GM12878 (cell line): ENCODE data around the gene BEGAIN.

ENCODE experiments used
- CHD1 ChIP-seq: IDR thresholded peaks from 2 replicates; pipeline ENCODE4 v1.6.1; 2012; ENCODE audit warnings: low read depth, low read length, improper control_type of control experiment
- EGR1 ChIP-seq, 2 experiments: IDR thresholded peaks; 1 replicate in 1 of 2; 2 replicates in 1 of 2; pipeline ENCODE4 v1.6.1; 2011 to 2012; ENCODE audit warnings: low read depth in 2 of 2, low read length in 2 of 2, borderline replicate concordance in 1 of 2, mild to moderate bottlenecking in 1 of 2, moderate library complexity in 1 of 2
- EP300 ChIP-seq, 2 experiments: fragments of 150-350 bp in 1 of 2; IDR thresholded peaks; 2 replicates each; pipeline ENCODE4 v1.6.1; 2011 to 2012; ENCODE audit warnings: low read depth in 2 of 2, low read length in 2 of 2, borderline replicate concordance in 1 of 2, improper control_type of control experiment in 1 of 2, inconsistent platforms in 1 of 2; ENCODE audit not compliant: control insufficient read depth in 1 of 2
- EZH2 ChIP-seq: IDR thresholded peaks from 2 replicates; pipeline ENCODE4 v1.6.1; 2012; ENCODE audit warnings: low read depth, mild to moderate bottlenecking, control low read depth, inconsistent platforms, low read length, borderline replicate concordance; ENCODE audit not compliant: control insufficient read depth
- HDAC2 ChIP-seq: fragments of 200-600 bp; sonication (generic); IDR thresholded peaks from 2 replicates; pipeline ENCODE4 v1.6.1; 2017
- JUND ChIP-seq: IDR thresholded peaks from 2 replicates; pipeline ENCODE4 v1.6.1; 2012; ENCODE audit warnings: low read depth, mild to moderate bottlenecking, low read length, improper control_type of control experiment, moderate library complexity
- MXI1 ChIP-seq: fragments of 150-350 bp; IDR thresholded peaks from 2 replicates; pipeline ENCODE4 v1.6.1; 2011; ENCODE audit warnings: low read depth, mild to moderate bottlenecking, inconsistent platforms, low read length, improper control_type of control experiment
- POLR2A ChIP-seq: IDR thresholded peaks from 2 replicates; pipeline ENCODE4 v1.6.1; 2011; ENCODE audit warnings: low read depth, mild to moderate bottlenecking, low read length
- RAD21 ChIP-seq: IDR thresholded peaks from 2 replicates; pipeline ENCODE4 v1.6.1; 2011; ENCODE audit warnings: mild to moderate bottlenecking, low read depth, low read length, moderate library complexity; ENCODE audit not compliant: insufficient read depth
- RCOR1 ChIP-seq: conservative IDR thresholded peaks from 2 replicates; pipeline ENCODE4 v1.6.1; 2012; ENCODE audit warnings: low read depth, low read length, improper control_type of control experiment
- RFX5 ChIP-seq: IDR thresholded peaks from 2 replicates; pipeline ENCODE4 v1.6.1; 2011; ENCODE audit warnings: low read depth, low read length, improper control_type of control experiment
- STAT3 ChIP-seq: IDR thresholded peaks from 2 replicates; pipeline ENCODE4 v1.6.1; 2011; ENCODE audit warnings: low read depth, low read length, improper control_type of control experiment
- TF ChIP-seq, protein P1 (sequence below), 3 experiments: IDR thresholded peaks in 2 of 3; conservative IDR thresholded peaks in 1 of 3; 2 replicates each; pipeline ENCODE4 v1.5.1; 2011; ENCODE audit warnings: low read depth in 3 of 3, low read length in 3 of 3, mild to moderate bottlenecking in 3 of 3, control low read depth in 2 of 3, moderate library complexity in 2 of 3, inconsistent platforms in 1 of 3, mixed read lengths in 1 of 3; ENCODE audit not compliant: control insufficient read depth in 2 of 3, insufficient read depth in 1 of 3; ENCODE audit errors: extremely low read depth in 1 of 3
- TF ChIP-seq, protein P2 (sequence below): fragments of 450-650 bp; IDR thresholded peaks from 2 replicates; pipeline ENCODE4 v1.6.1; 2017; ENCODE audit warnings: low read depth, mild to moderate bottlenecking, moderate library complexity

DNA sequence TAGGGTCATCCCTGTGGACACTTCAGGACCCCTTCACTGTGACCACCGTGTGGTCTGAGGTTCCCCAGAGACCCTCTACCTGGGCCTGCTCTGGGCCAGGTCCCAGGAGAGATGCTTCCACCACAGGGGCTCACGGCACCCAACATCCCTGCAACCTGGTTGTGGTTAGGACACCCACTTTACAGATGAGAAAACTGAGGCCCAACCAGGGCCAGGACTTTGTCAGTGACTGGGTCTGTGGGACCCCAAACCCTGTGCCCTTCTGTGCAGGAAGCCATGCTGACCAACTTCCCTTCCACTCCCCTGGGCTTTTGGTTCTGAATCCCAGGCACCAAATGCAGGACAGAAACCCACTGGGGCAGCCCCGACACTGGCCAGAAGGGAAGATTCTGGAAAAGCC is 21.6 kb downstream of the BEGAIN start:
- TF ChIP-seq, protein P1, sequence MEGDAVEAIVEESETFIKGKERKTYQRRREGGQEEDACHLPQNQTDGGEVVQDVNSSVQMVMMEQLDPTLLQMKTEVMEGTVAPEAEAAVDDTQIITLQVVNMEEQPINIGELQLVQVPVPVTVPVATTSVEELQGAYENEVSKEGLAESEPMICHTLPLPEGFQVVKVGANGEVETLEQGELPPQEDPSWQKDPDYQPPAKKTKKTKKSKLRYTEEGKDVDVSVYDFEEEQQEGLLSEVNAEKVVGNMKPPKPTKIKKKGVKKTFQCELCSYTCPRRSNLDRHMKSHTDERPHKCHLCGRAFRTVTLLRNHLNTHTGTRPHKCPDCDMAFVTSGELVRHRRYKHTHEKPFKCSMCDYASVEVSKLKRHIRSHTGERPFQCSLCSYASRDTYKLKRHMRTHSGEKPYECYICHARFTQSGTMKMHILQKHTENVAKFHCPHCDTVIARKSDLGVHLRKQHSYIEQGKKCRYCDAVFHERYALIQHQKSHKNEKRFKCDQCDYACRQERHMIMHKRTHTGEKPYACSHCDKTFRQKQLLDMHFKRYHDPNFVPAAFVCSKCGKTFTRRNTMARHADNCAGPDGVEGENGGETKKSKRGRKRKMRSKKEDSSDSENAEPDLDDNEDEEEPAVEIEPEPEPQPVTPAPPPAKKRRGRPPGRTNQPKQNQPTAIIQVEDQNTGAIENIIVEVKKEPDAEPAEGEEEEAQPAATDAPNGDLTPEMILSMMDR (IDR thresholded peaks at IDR 0.05 in 2 of 3, conservative IDR thresholded peaks at IDR 0.05 in 1 of 3; ENCODE audit: control insufficient read depth in 2 of 3, extremely low read depth in 1 of 3, insufficient read depth in 1 of 3, low read depth in 3 of 3, low read length in 3 of 3) = no peak
- TF ChIP-seq STAT3 (no peak), RAD21 (no peak), JUND (no peak), HDAC2 (no peak), EZH2 (no peak), POLR2A (no peak), RFX5 (no peak), RCOR1 (no peak), MXI1 (no peak), EP300 (IDR thresholded peaks at IDR 0.05; ENCODE audit: borderline replicate concordance in 1 of 2, control insufficient read depth in 1 of 2, low read depth in 2 of 2, low read length in 2 of 2) (no peak), CHD1 (no peak), EGR1 (IDR thresholded peaks at IDR 0.05; ENCODE audit: borderline replicate concordance in 1 of 2, low read depth in 2 of 2, low read length in 2 of 2) (no peak)
- TF ChIP-seq, protein P2, sequence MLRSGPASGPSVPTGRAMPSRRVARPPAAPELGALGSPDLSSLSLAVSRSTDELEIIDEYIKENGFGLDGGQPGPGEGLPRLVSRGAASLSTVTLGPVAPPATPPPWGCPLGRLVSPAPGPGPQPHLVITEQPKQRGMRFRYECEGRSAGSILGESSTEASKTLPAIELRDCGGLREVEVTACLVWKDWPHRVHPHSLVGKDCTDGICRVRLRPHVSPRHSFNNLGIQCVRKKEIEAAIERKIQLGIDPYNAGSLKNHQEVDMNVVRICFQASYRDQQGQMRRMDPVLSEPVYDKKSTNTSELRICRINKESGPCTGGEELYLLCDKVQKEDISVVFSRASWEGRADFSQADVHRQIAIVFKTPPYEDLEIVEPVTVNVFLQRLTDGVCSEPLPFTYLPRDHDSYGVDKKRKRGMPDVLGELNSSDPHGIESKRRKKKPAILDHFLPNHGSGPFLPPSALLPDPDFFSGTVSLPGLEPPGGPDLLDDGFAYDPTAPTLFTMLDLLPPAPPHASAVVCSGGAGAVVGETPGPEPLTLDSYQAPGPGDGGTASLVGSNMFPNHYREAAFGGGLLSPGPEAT = no peak
